ENCODE data around the gene ICOS. TPM values are rescaled to one million over a fixed set of nuclear protein-coding genes. Genes with fewer than 3 reads are reported as not detected.
A peak's percentile ranks its signal among the peaks of the same experiment; 100 is the strongest.

Gene ICOS
- total RNA-seq, 5 donors from 2014 or later (not counting 1 experiment from before 2014, with no cell fraction given), result 33.9 to 72.2 (median 41.9) TPM

DNA sequence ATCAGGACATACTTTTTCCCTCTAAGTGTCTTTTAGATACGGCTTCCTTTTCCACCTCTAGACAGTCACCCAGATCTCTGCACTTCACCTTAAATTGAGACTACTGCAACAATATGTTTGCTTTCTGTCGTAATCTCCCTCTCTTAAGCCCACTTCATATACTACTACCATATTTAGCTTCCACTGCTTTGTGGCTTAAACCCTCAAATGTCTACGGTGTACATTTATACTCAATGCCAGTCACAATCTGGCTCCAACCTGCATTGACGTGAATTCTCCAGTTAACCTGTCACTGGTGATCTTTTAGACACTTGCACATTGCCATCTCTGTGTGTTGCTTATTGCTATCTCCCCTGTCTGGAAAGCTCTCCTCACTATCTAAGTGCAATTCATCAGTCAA is 56.4 kb downstream of the ICOS start:
- CTCF ChIA-PET, result interaction anchor here in 1 of 2 donors (0.5 kb wide), 1 partner anchor 1406 kb away, joined by 7 read pairs; no protein-coding TSS in a partner anchor
- Histone ChIP-seq H3K4me3 (ENCODE audit: control insufficient read depth in 1 of 2, extremely low read depth in 1 of 2, low read length in 1 of 2) (no peak overlapping the region), H3K4me1 (ENCODE audit: control insufficient read depth in 1 of 2, extremely low read depth in 1 of 2, insufficient read depth in 2 of 2, low read length in 2 of 2) (peaks cover 15 to 19% of the 10 kb centered on the region in 2 experiments), H3K27ac (ENCODE audit: low read length) (no peak overlapping the region), H3K9me3 (no peaks in the 10 kb centered on the region), H3K36me3 (ENCODE audit: control insufficient read depth in 2 of 2, extremely low read depth in 1 of 2, insufficient read depth in 1 of 2, low read length in 1 of 2) (no peaks in the 10 kb centered on the region), H3K27me3 (replicated peaks in 1 of 2; ENCODE audit: control insufficient read depth in 2 of 2, extremely low read depth in 1 of 2, insufficient read depth in 2 of 2, low read length in 1 of 2) (no peaks in the 10 kb centered on the region)
- POLR2A ChIA-PET, result interaction anchor here in 1 of 2 donors (0.8 kb wide), 1 partner anchor 16 kb away, joined by 3 read pairs; no protein-coding TSS in a partner anchor
- ATAC-seq (replicated peaks in 1 of 4) (peak in 2 of 4 experiments; percentile 17 to 25), DNase-seq (no peak)
- no peaks in the 10 kb centered on the region for H3K36me3 Mint-ChIP-seq
- H3K27me3 Mint-ChIP-seq, result no peaks in the 10 kb centered on the region
- 55% methylated on average over 4 of the region's 4 CpGs for WGBS (ENCODE audit: insufficient coverage)
- H3K4me1 Mint-ChIP-seq, result peaks cover 31 to 33% (median 32%) of the 10 kb centered on the region in 3 donors
- no peak overlapping the region for H3K4me3 Mint-ChIP-seq
- H3K27ac Mint-ChIP-seq, result no peak overlapping the region
- no peaks in the 10 kb centered on the region for H3K9me3 Mint-ChIP-seq

GRCh38 chr2:203993560-203993959 is 57.0 kb downstream of the ICOS start:
- Mint-ChIP-seq H3K27ac (no peak overlapping the region), H3K4me3 (no peak overlapping the region), H3K27me3 (no peaks in the 10 kb centered on the region), H3K36me3 (no peaks in the 10 kb centered on the region), H3K4me1 (peaks cover 32 to 35% (median 32%) of the 10 kb centered on the region in 3 donors), H3K9me3 (no peaks in the 10 kb centered on the region)
- DNase-seq (peak in 1 of 35 experiments; percentile 36), ATAC-seq (replicated peaks in 1 of 4) (peak in 3 of 4 experiments; percentile 17 to 50 (median 20))
- ChIA-PET POLR2A (interaction anchor here in 1 of 2 donors (0.5 to 1.0 kb wide), 2 partner anchors 11 to 1103 kb away, joined by 3 to 5 read pairs; no protein-coding TSS in a partner anchor), CTCF (no interaction called here)
- Histone ChIP-seq H3K4me3 (ENCODE audit: control insufficient read depth in 1 of 2, extremely low read depth in 1 of 2, low read length in 1 of 2) (no peak overlapping the region), H3K36me3 (ENCODE audit: control insufficient read depth in 2 of 2, extremely low read depth in 1 of 2, insufficient read depth in 1 of 2, low read length in 1 of 2) (no peaks in the 10 kb centered on the region), H3K4me1 (ENCODE audit: control insufficient read depth in 1 of 2, extremely low read depth in 1 of 2, insufficient read depth in 2 of 2, low read length in 2 of 2) (peaks cover 11 to 19% of the 10 kb centered on the region in 2 experiments), H3K9me3 (no peaks in the 10 kb centered on the region), H3K27ac (ENCODE audit: low read length) (peak overlapping the region; percentile 17), H3K27me3 (replicated peaks in 1 of 2; ENCODE audit: control insufficient read depth in 2 of 2, extremely low read depth in 1 of 2, insufficient read depth in 2 of 2, low read length in 1 of 2) (no peaks in the 10 kb centered on the region)
- no CpG with 5 or more reads among the region's 4 CpGs for WGBS (ENCODE audit: insufficient coverage)

- H3K9me3 Mint-ChIP-seq, result no peaks in the 10 kb centered on the region
- H3K36me3 ChIP-seq (ENCODE audit: control insufficient read depth in 2 of 2, extremely low read depth in 1 of 2, insufficient read depth in 1 of 2, low read length in 1 of 2), result no peaks in the 10 kb centered on the region
- 60% methylated on average over 1 of the region's 2 CpGs for WGBS (ENCODE audit: insufficient coverage)
- CTCF ChIA-PET, result interaction anchor here (0.6 to 1.2 kb wide), 3 partner anchors 19 to 66 kb away, joined by 3 to 5 read pairs (median 4); no protein-coding TSS in a partner anchor
- no peaks in the 10 kb centered on the region for H3K27me3 Mint-ChIP-seq
- H3K4me3 ChIP-seq (ENCODE audit: control insufficient read depth in 1 of 2, extremely low read depth in 1 of 2, low read length in 1 of 2), result no peak overlapping the region
- H3K4me3 Mint-ChIP-seq, result peak overlapping the region in 1 of 3 donors; percentile 2
- H3K36me3 Mint-ChIP-seq, result no peaks in the 10 kb centered on the region
- H3K27ac Mint-ChIP-seq, result peak overlapping the region; percentile 7 to 27
- ATAC-seq (replicated peaks in 1 of 4), result peak in 2 of 4 experiments; percentile 35 to 48
- no peaks in the 10 kb centered on the region for H3K27me3 ChIP-seq (replicated peaks in 1 of 2; ENCODE audit: control insufficient read depth in 2 of 2, extremely low read depth in 1 of 2, insufficient read depth in 2 of 2, low read length in 1 of 2)
- no peak overlapping the region for H3K27ac ChIP-seq (ENCODE audit: low read length)
- POLR2A ChIA-PET, result interaction anchor here in 1 of 2 donors (1.0 kb wide), 1 partner anchor 48 kb away, joined by 3 read pairs; no protein-coding TSS in a partner anchor
- peaks cover 33 to 37% (median 34%) of the 10 kb centered on the region in 3 donors for H3K4me1 Mint-ChIP-seq
- no peaks in the 10 kb centered on the region for H3K9me3 ChIP-seq
- peaks cover 13 to 22% of the 10 kb centered on the region in 2 experiments for H3K4me1 ChIP-seq (ENCODE audit: control insufficient read depth in 1 of 2, extremely low read depth in 1 of 2, insufficient read depth in 2 of 2, low read length in 2 of 2)
- peak in 2 of 35 experiments; percentile 2 to 50 for DNase-seq
Observed at GRCh38 chr2:203994735-203995134, 58.2 kb downstream of the ICOS start.

DNA sequence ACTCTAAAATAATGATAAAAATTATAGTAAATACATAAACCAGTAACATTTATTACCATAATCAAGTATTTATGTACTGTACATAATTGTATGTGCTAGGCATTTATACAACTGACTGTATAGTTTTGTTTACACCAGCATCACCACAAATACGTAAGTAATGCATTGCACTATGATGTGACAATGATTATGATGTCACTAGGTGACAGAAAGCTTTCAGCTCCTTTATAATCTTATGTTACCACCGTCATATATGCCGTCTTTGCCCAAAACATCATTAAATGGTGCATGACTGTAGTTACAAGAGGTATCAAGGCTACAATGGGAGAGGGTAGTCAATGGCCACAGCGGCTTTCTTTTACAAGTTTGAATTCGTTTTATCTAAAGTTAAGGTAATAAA is 60.1 kb downstream of the ICOS start:
- H3K27ac Mint-ChIP-seq, result no peak overlapping the region
- H3K27ac ChIP-seq (ENCODE audit: low read length), result no peak overlapping the region
- ChIA-PET CTCF (no interaction called here), POLR2A (interaction anchor here in 1 of 2 donors (0.9 kb wide), 1 partner anchor 19 kb away, joined by 3 read pairs; no protein-coding TSS in a partner anchor)
- peaks cover 45 to 53% (median 50%) of the 10 kb centered on the region in 3 donors for H3K4me1 Mint-ChIP-seq
- no peaks in the 10 kb centered on the region for H3K27me3 ChIP-seq (replicated peaks in 1 of 2; ENCODE audit: control insufficient read depth in 2 of 2, extremely low read depth in 1 of 2, insufficient read depth in 2 of 2, low read length in 1 of 2)
- H3K9me3 Mint-ChIP-seq, result peaks cover 0 to 1% (median 0%) of the 10 kb centered on the region in 3 donors
- no peak overlapping the region for H3K4me3 Mint-ChIP-seq
- no peak overlapping the region for H3K4me3 ChIP-seq (ENCODE audit: control insufficient read depth in 1 of 2, extremely low read depth in 1 of 2, low read length in 1 of 2)
- H3K9me3 ChIP-seq, result no peaks in the 10 kb centered on the region
- peaks cover under 1% of the 10 kb centered on the region for H3K36me3 Mint-ChIP-seq
- H3K36me3 ChIP-seq (ENCODE audit: control insufficient read depth in 2 of 2, extremely low read depth in 1 of 2, insufficient read depth in 1 of 2, low read length in 1 of 2), result no peaks in the 10 kb centered on the region
- DNase-seq (no peak), ATAC-seq (replicated peaks in 1 of 4) (no peak)
- H3K27me3 Mint-ChIP-seq, result no peaks in the 10 kb centered on the region
- H3K4me1 ChIP-seq (ENCODE audit: control insufficient read depth in 1 of 2, extremely low read depth in 1 of 2, insufficient read depth in 2 of 2, low read length in 2 of 2), result peaks cover 30 to 34% of the 10 kb centered on the region in 2 experiments
- no CpG with 5 or more reads among the region's 5 CpGs for WGBS (ENCODE audit: insufficient coverage)

DNA sequence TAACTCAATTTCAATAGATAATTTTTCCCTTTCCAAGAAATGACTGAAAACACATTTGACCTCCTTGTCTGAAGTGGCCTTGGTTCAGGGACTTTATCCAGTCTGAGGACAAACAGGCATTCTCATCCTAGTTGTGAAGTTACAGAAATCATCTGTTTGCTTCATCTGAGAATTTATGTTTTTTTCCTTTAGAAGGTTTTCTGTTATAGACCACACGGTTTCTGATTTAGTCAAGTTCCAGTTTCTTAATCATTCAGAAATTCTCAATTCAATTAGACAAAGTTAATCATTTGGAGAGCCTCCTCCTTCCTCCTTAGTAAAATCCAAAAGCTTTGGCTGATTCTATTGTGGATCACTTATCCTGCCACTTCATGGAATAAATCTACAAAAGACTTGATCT is 60.9 kb downstream of the ICOS start:
- CTCF ChIA-PET, result no interaction called here
- ATAC-seq (replicated peaks in 1 of 4) (no peak), DNase-seq (no peak)
- Histone ChIP-seq H3K27me3 (replicated peaks in 1 of 2; ENCODE audit: control insufficient read depth in 2 of 2, extremely low read depth in 1 of 2, insufficient read depth in 2 of 2, low read length in 1 of 2) (no peaks in the 10 kb centered on the region), H3K9me3 (no peaks in the 10 kb centered on the region), H3K27ac (ENCODE audit: low read length) (no peak overlapping the region), H3K4me1 (ENCODE audit: control insufficient read depth in 1 of 2, extremely low read depth in 1 of 2, insufficient read depth in 2 of 2, low read length in 2 of 2) (peaks cover 31 to 34% of the 10 kb centered on the region in 2 experiments), H3K36me3 (ENCODE audit: control insufficient read depth in 2 of 2, extremely low read depth in 1 of 2, insufficient read depth in 1 of 2, low read length in 1 of 2) (no peaks in the 10 kb centered on the region), H3K4me3 (ENCODE audit: control insufficient read depth in 1 of 2, extremely low read depth in 1 of 2, low read length in 1 of 2) (no peak overlapping the region)
- Mint-ChIP-seq H3K4me1 (peaks cover 53 to 61% (median 57%) of the 10 kb centered on the region in 3 donors), H3K27me3 (no peaks in the 10 kb centered on the region), H3K27ac (peak overlapping the region; percentile 64 to 78), H3K36me3 (peaks cover 4% of the 10 kb centered on the region), H3K4me3 (peak overlapping the region in 1 of 3 donors; percentile 57), H3K9me3 (peaks cover 0 to 7% (median 0%) of the 10 kb centered on the region in 3 donors)
- POLR2A ChIA-PET, result no interaction called here
- WGBS (ENCODE audit: insufficient coverage), result 17% methylated on average over 1 of the region's 1 CpG

- WGBS (ENCODE audit: insufficient coverage), result 20% methylated on average over 1 of the region's 6 CpGs
- H3K9me3 Mint-ChIP-seq, result peaks cover 0 to 7% (median 0%) of the 10 kb centered on the region in 3 donors
- DNase-seq (peak in 1 of 35 experiments; percentile 43), ATAC-seq (replicated peaks in 1 of 4) (peak in 1 of 4 experiments; percentile 53)
- Histone ChIP-seq H3K36me3 (ENCODE audit: control insufficient read depth in 2 of 2, extremely low read depth in 1 of 2, insufficient read depth in 1 of 2, low read length in 1 of 2) (no peaks in the 10 kb centered on the region), H3K4me3 (ENCODE audit: control insufficient read depth in 1 of 2, extremely low read depth in 1 of 2, low read length in 1 of 2) (no peak overlapping the region), H3K27me3 (replicated peaks in 1 of 2; ENCODE audit: control insufficient read depth in 2 of 2, extremely low read depth in 1 of 2, insufficient read depth in 2 of 2, low read length in 1 of 2) (no peaks in the 10 kb centered on the region), H3K27ac (ENCODE audit: low read length) (no peak overlapping the region), H3K9me3 (no peaks in the 10 kb centered on the region), H3K4me1 (ENCODE audit: control insufficient read depth in 1 of 2, extremely low read depth in 1 of 2, insufficient read depth in 2 of 2, low read length in 2 of 2) (peaks cover 34% of the 10 kb centered on the region in 2 experiments)
- H3K27me3 Mint-ChIP-seq, result no peaks in the 10 kb centered on the region
- peak overlapping the region; percentile 64 to 78 for H3K27ac Mint-ChIP-seq
- H3K4me3 Mint-ChIP-seq, result peak overlapping the region in 1 of 3 donors; percentile 57
- POLR2A ChIA-PET, result interaction anchor here in 1 of 2 donors (0.5 kb wide), 1 partner anchor 973 kb away, joined by 7 read pairs; no protein-coding TSS in a partner anchor
- H3K36me3 Mint-ChIP-seq, result peaks cover 4% of the 10 kb centered on the region
- peaks cover 60 to 68% (median 64%) of the 10 kb centered on the region in 3 donors for H3K4me1 Mint-ChIP-seq
- CTCF ChIA-PET, result interaction anchor here in 1 of 2 donors (0.6 kb wide), 1 partner anchor 319 kb away, joined by 3 read pairs; no protein-coding TSS in a partner anchor
Observed at GRCh38 chr2:203997980-203998809, 61.6 kb downstream of the ICOS start.
